HepG2 (cell line): ENCODE measurements around the gene TMEM127. TPM values are rescaled to one million over a fixed set of nuclear protein-coding genes. Genes with fewer than 3 reads are reported as not detected.

Experiments
- NFAT5 ChIP-seq: sonication (generic); formaldehyde crosslinking; IDR thresholded peaks from 2 replicates; pipeline ENCODE4 v1.4.0; 2020; ENCODE audit warnings: missing genetic modification reagents
- NFE2 ChIP-seq: sonication (generic); formaldehyde crosslinking; IDR thresholded peaks from 2 replicates; pipeline ENCODE4 v1.4.0; 2020; ENCODE audit warnings: missing genetic modification reagents
- PRMT3 ChIP-seq: sonication (generic); formaldehyde crosslinking; IDR thresholded peaks from 2 replicates; pipeline ENCODE4 v1.8.1; 2022; ENCODE audit warnings: low read depth, mild to moderate bottlenecking, moderate library complexity, missing genetic modification reagents, borderline replicate concordance
- TSC22D2 ChIP-seq: sonication (generic); formaldehyde crosslinking; IDR thresholded peaks from 2 replicates; pipeline ENCODE4 v1.5.1; 2020; ENCODE audit warnings: missing genetic modification reagents, mild to moderate bottlenecking, borderline replicate concordance
- ZBTB37 ChIP-seq: sonication (generic); formaldehyde crosslinking; IDR thresholded peaks from 2 replicates; pipeline ENCODE4 v1.4.0; 2020; ENCODE audit warnings: mild to moderate bottlenecking, missing genetic modification reagents
- polyA plus RNA-seq, 8 experiments: library from polyadenylated mRNA; depleted of rRNA in 3 of 8; stranded (reverse) in 7 of 8; unstranded in 1 of 8; fragments of >200 nt; fragmentation: Illumina TruSeq in 4 of 8; extraction: Trizol in 4 of 8; gene quantifications; 2 replicates each; pipeline versions ENCODE4 v1.2.1 to v1.2.3, GENCODE V29; 2011 to 2016; ENCODE audit warnings: low read depth in 4 of 8, missing spikeins in 1 of 8, mixed read lengths in 1 of 8; ENCODE audit not compliant: insufficient read depth in 1 of 8
- total RNA-seq, 5 experiments: library from RNA; depleted of rRNA; stranded (reverse); fragments of >200 nt; fragmentation: Illumina TruSeq; extraction: Trizol; gene quantifications; 2 replicates each; pipeline ENCODE4 v1.2.3, GENCODE V29; 2016; ENCODE audit warnings: low read depth in 1 of 5

Gene TMEM127
- total and polyA plus RNA-seq, 2 of the 13 experiments (the other 11 are each of a cell fraction or from before 2014, with no cell fraction given) = 21.5 to 33.9 TPM

GRCh38 chr2:96243843-96244242 is 22.0 kb downstream of the TMEM127 start (continued):
- TF ChIP-seq ZBTB37 (CRISPR knock-in tag) (no peak), TSC22D2 (CRISPR knock-in tag) (no peak), NFAT5 (CRISPR knock-in tag) (no peak), PRMT3 (no peak), NFE2 (CRISPR knock-in tag) (no peak)
